Measurements from ENCODE around the gene UBE2Q1. TPM values are rescaled to one million over a fixed set of nuclear protein-coding genes. Genes with fewer than 3 reads are reported as not detected.

The UBE2Q1 gene
- total RNA-seq, 1 experiment from 2014 or later = 70.9 TPM

- no peak for DNase-seq (ENCODE audit: low read depth, low spot score)
- Histone ChIP-seq H3K4me2 (ENCODE audit: low read length) (no peak overlapping the region), H3K9me2 (ENCODE audit: insufficient read depth) (no peaks in the 10 kb centered on the region), H2AFZ (ENCODE audit: low read depth, low read length, poor library complexity, severe bottlenecking) (no peak overlapping the region), H3K27me3 (ENCODE audit: insufficient read depth, low read length) (no peaks in the 10 kb centered on the region), H3K4me3 (replicated peaks in 1 of 2; ENCODE audit: low read depth in 1 of 2, low read length in 2 of 2) (no peak overlapping the region), H3K27ac (ENCODE audit: low read depth, low read length) (no peak overlapping the region), H3K9ac (ENCODE audit: low read length) (no peak overlapping the region), H3K36me3 (ENCODE audit: control insufficient read depth in 1 of 2, insufficient read depth in 2 of 2, low read length in 2 of 2) (peaks cover 13 to 23% of the 10 kb centered on the region in 2 experiments; a peak in 3 of 4 replicates), H3K4me1 (ENCODE audit: control insufficient read depth in 1 of 2, insufficient read depth in 2 of 2, low read length in 2 of 2) (no peaks in the 10 kb centered on the region), H3K79me2 (ENCODE audit: insufficient read depth, low read length) (no peaks in the 10 kb centered on the region), H4K20me1 (ENCODE audit: insufficient read depth) (no peaks in the 10 kb centered on the region), H3K9me3 (ENCODE audit: control insufficient read depth in 1 of 2, insufficient read depth in 1 of 2, low read depth in 1 of 2, low read length in 2 of 2) (no peaks in the 10 kb centered on the region)
- POLR2A ChIA-PET = no interaction called here
- no TSS peak for BruUV-seq (replicated peaks)
- no peak for ATAC-seq
- CTCF ChIA-PET = interaction anchor here (1.9 kb wide), 1 partner anchor 16 kb away, joined by 5 read pairs; no protein-coding TSS in a partner anchor
- RAD21 ChIA-PET (ENCODE audit: low non-redundant PET in 1 of 2, low total read pairs in 2 of 2, uncharacterized antibody in 2 of 2, unreplicated experiment in 2 of 2) = no interaction called here
- intact Hi-C loops (cut with micrococcal nuclease) = no loop called here
- TF ChIP-seq ELF1 (IDR thresholded peaks at IDR 0.05; ENCODE audit: borderline replicate concordance, low read depth) (no peak), POLR2AphosphoS5 (IDR thresholded peaks at IDR 0.05; ENCODE audit: low read depth, low read length) (0 out of 2 replicates have a peak, but pooled peaks have one; percentile 25), CBX3 (IDR thresholded peaks at IDR 0.05; ENCODE audit: low read depth) (no peak), JUND (IDR thresholded peaks at IDR 0.05) (no peak), ZNF274 (IDR thresholded peaks at IDR 0.05; ENCODE audit: low read depth, low read length) (no peak), RAD21 (IDR thresholded peaks at IDR 0.05; ENCODE audit: low read depth) (no peak)
- TF ChIP-seq, protein P1, sequence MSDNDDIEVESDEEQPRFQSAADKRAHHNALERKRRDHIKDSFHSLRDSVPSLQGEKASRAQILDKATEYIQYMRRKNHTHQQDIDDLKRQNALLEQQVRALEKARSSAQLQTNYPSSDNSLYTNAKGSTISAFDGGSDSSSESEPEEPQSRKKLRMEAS (IDR thresholded peaks at IDR 0.05) = no peak
These were observed 17.6 kb upstream of the UBE2Q1 start for GRCh38 chr1:154575951-154576566.

- Histone ChIP-seq H3K4me3 (replicated peaks in 1 of 2; ENCODE audit: low read depth in 1 of 2, low read length in 2 of 2) (no peak overlapping the region), H3K4me1 (ENCODE audit: control insufficient read depth in 1 of 2, insufficient read depth in 2 of 2, low read length in 2 of 2) (no peaks in the 10 kb centered on the region), H3K9me2 (ENCODE audit: insufficient read depth) (no peaks in the 10 kb centered on the region), H3K9ac (ENCODE audit: low read length) (no peak overlapping the region), H3K4me2 (ENCODE audit: low read length) (no peak overlapping the region), H2AFZ (ENCODE audit: low read depth, low read length, poor library complexity, severe bottlenecking) (no peak overlapping the region), H3K27ac (ENCODE audit: low read depth, low read length) (no peak overlapping the region), H4K20me1 (ENCODE audit: insufficient read depth) (no peaks in the 10 kb centered on the region), H3K27me3 (ENCODE audit: insufficient read depth, low read length) (no peaks in the 10 kb centered on the region), H3K79me2 (ENCODE audit: insufficient read depth, low read length) (no peaks in the 10 kb centered on the region), H3K9me3 (ENCODE audit: control insufficient read depth in 1 of 2, insufficient read depth in 1 of 2, low read depth in 1 of 2, low read length in 2 of 2) (no peaks in the 10 kb centered on the region), H3K36me3 (ENCODE audit: control insufficient read depth in 1 of 2, insufficient read depth in 2 of 2, low read length in 2 of 2) (peaks cover 8 to 16% of the 10 kb centered on the region in 2 experiments; a peak in 3 of 4 replicates)
- TF ChIP-seq, protein P1 (IDR thresholded peaks at IDR 0.05) = no peak
- TF ChIP-seq CTCF (IDR thresholded peaks at IDR 0.05 in 2 of 3, conservative IDR thresholded peaks at IDR 0.05 in 1 of 3; ENCODE audit: borderline replicate concordance in 1 of 3, insufficient read depth in 1 of 3, low read depth in 2 of 3, low read length in 2 of 3) = no peak
- no peak for TF ChIP-seq TCF7L2 (IDR thresholded peaks at IDR 0.05; ENCODE audit: borderline replicate concordance, extremely low read depth, insufficient read depth, insufficient read length)
- TF ChIP-seq FOSL1 (IDR thresholded peaks at IDR 0.05; ENCODE audit: low read depth) = no peak
- no peak for TF ChIP-seq JUND (IDR thresholded peaks at IDR 0.05)
- TF ChIP-seq EZH2 (IDR thresholded peaks at IDR 0.05) = no peak
- no peak for TF ChIP-seq EGR1 (IDR thresholded peaks at IDR 0.05; ENCODE audit: low read depth)
- TF ChIP-seq ZBTB33 (IDR thresholded peaks at IDR 0.05; ENCODE audit: extremely low read depth, insufficient replicate concordance, low read length) = no peak
- BruUV-seq (replicated peaks) = no TSS peak
- intact Hi-C loops (cut with micrococcal nuclease) = no loop called here
- no peak for DNase-seq (ENCODE audit: low read depth, low spot score)
- RAD21 ChIA-PET (ENCODE audit: low non-redundant PET in 1 of 2, low total read pairs in 2 of 2, uncharacterized antibody in 2 of 2, unreplicated experiment in 2 of 2) = no interaction called here
- no peak for ATAC-seq
- CTCF ChIA-PET = interaction anchor here (1.9 kb wide), 1 partner anchor 16 kb away, joined by 5 read pairs; no protein-coding TSS in a partner anchor
- POLR2A ChIA-PET = no interaction called here
These were observed 16.9 kb upstream of the UBE2Q1 start for GRCh38 chr1:154575147-154575927.
